ENCODE results near the gene ROCK2. TPM values are rescaled to one million over a fixed set of nuclear protein-coding genes. Genes with fewer than 3 reads are reported as not detected.

ROCK2 gene
- total and polyA plus RNA-seq, 2 of the 13 experiments (the other 11 are each of a cell fraction or from before 2014, with no cell fraction given), result 38.1 to 119 TPM

DNA sequence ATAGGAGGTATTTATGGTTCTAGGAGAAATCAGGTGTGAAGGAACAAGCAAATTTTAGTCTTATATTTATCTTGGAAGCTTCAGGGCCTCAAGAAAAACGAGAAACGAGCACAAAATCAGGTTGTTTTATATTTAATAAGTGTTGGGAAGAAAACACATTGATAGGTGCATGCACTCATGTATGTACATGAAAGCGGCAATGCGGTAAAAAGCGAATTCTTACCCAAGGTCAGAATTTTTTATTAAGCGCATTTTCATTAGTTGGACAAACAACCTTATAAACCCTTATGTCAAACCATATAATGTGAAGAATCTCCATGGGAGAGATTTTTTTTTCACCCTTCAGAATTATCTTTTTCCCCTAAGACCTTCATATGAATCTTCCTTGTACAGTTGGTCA is 163.8 kb downstream of the ROCK2 start:
- POLR2A ChIA-PET, result interaction anchor here (0.7 kb wide), 1 partner anchor 185 kb away, joined by 3 read pairs; no protein-coding TSS in a partner anchor
- TSS peak; percentile 5 for BruUV-seq (replicated peaks)

DNA sequence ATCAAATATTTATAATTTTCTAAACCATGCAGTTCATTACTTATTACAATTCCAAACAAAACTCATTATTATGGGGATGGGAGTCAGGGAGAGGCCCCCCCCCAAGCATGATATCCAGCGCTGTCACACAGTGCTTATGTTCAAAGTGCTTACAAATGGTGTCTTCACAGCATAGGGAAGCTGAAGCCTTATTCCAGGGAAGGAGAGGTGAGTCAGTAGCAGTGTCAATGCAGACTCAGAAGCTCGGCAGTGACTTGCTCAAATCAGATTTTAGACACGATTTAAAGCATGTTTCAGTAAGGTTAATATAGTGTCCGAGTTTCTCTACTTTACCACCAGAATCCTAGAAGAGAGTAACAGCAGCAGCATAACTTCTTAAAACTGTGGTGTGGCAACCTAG is 164.5 kb downstream of the ROCK2 start:
- ATAC-seq (no peak), DNase-seq (ENCODE audit: low spot score) (no peak), FAIRE-seq (no peak)
- no peaks in the 10 kb centered on the region for H3K79me2 ChIP-seq (ENCODE audit: insufficient read depth, low read length)
- no peak overlapping the region for H3K4me3 ChIP-seq (replicated peaks in 1 of 3; ENCODE audit: insufficient read depth in 1 of 3, low read depth in 2 of 3, low read length in 3 of 3)
- no peaks in the 10 kb centered on the region for H3K9me3 ChIP-seq (ENCODE audit: low read length)
- no peaks in the 10 kb centered on the region for H3K27me3 ChIP-seq (ENCODE audit: control insufficient read depth in 1 of 2, insufficient read depth in 2 of 2, low read length in 2 of 2)
- CTCF ChIA-PET (ENCODE audit: low intra/inter-chr PET ratio, low total read pairs), result no interaction called here
- H4K20me1 ChIP-seq (ENCODE audit: insufficient read depth, low read length), result no peaks in the 10 kb centered on the region
- no peak overlapping the region for H3K9ac ChIP-seq (ENCODE audit: insufficient read depth, low read depth, low read length)
- intact Hi-C loops (cut with micrococcal nuclease; ENCODE audit: unreplicated experiment) (loop anchor here (5.0 kb wide), 1 partner anchor 48 kb away; a partner anchor contains a TSS), in situ Hi-C loops (cut with HindIII; ENCODE audit: extremely low pct_ligation_motif_present, low pct_unique_long_range_greater_than_20kb) (no loop called here)
- H3K4me1 ChIP-seq (ENCODE audit: insufficient read depth, low read length), result 0 out of 2 replicates have a peak, but pooled peaks cover 13% of the 10 kb centered on the region
- no peak overlapping the region for H3K4me2 ChIP-seq (ENCODE audit: low read depth, low read length)
- WGBS (ENCODE audit: low lambda C conversion rate), result 92% methylated on average over 4 of the region's 4 CpGs
- H3K27ac ChIP-seq (ENCODE audit: extremely low read length, insufficient read depth, low read length), result no peak overlapping the region
- H3K36me3 ChIP-seq (replicated peaks in 1 of 2; ENCODE audit: control insufficient read depth in 1 of 2, insufficient read depth in 2 of 2, low read length in 2 of 2), result peaks cover 4 to 25% of the 10 kb centered on the region in 2 experiments
- H2AFZ ChIP-seq (ENCODE audit: low read length), result no peak overlapping the region
- no TSS peak for BruUV-seq (replicated peaks)
- POLR2A ChIA-PET, result no interaction called here
- TF ChIP-seq IKZF1 (IDR thresholded peaks at IDR 0.05) (no peak), CAMTA2 (CRISPR knock-in tag; IDR thresholded peaks at IDR 0.05; ENCODE audit: borderline replicate concordance) (no peak), ZNF446 (CRISPR knock-in tag; IDR thresholded peaks at IDR 0.05) (no peak), ZNF30 (CRISPR knock-in tag; IDR thresholded peaks at IDR 0.05) (no peak), ZNF20 (CRISPR knock-in tag; IDR thresholded peaks at IDR 0.05) (no peak), RBM22 (optimal IDR thresholded peaks at IDR 0.05; ENCODE audit: low read length) (peak; percentile 93), POLR2AphosphoS5 (IDR thresholded peaks at IDR 0.05; ENCODE audit: low read depth, low read length) (0 out of 2 replicates have a peak, but pooled peaks have one; percentile 12), MATR3 (CRISPR knock-in tag; IDR thresholded peaks at IDR 0.05) (no peak), ZNF205 (CRISPR knock-in tag; IDR thresholded peaks at IDR 0.05) (no peak), ZNF235 (CRISPR knock-in tag; IDR thresholded peaks at IDR 0.05; ENCODE audit: borderline replicate concordance) (no peak), NFYC (CRISPR knock-in tag; IDR thresholded peaks at IDR 0.05) (no peak)
- TF ChIP-seq, protein P1, sequence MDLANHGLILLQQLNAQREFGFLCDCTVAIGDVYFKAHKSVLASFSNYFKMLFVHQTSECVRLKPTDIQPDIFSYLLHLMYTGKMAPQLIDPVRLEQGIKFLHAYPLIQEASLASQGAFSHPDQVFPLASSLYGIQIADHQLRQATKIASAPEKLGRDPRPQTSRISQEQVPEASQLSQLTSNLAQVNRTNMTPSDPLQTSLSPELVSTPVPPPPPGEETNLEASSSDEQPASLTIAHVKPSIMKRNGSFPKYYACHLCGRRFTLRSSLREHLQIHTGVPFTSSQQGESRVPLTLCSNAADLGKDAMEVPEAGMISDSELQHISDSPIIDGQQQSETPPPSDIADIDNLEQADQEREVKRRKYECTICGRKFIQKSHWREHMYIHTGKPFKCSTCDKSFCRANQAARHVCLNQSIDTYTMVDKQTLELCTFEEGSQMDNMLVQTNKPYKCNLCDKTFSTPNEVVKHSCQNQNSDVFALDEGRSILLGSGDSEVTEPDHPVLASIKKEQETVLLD (CRISPR knock-in tag; IDR thresholded peaks at IDR 0.05; ENCODE audit: low read depth), result no peak

More for the DNA sequence above, 163.8 kb downstream of the ROCK2 start:
- CTCF ChIA-PET (ENCODE audit: low intra/inter-chr PET ratio, low total read pairs), result no interaction called here
- Histone ChIP-seq H2AFZ (ENCODE audit: low read length) (no peak overlapping the region), H3K4me2 (ENCODE audit: low read depth, low read length) (no peak overlapping the region), H3K79me2 (ENCODE audit: insufficient read depth, low read length) (no peaks in the 10 kb centered on the region), H3K4me1 (ENCODE audit: insufficient read depth, low read length) (0 out of 2 replicates have a peak, but pooled peaks cover 13% of the 10 kb centered on the region), H4K20me1 (ENCODE audit: insufficient read depth, low read length) (no peaks in the 10 kb centered on the region), H3K4me3 (replicated peaks in 1 of 3; ENCODE audit: insufficient read depth in 1 of 3, low read depth in 2 of 3, low read length in 3 of 3) (no peak overlapping the region), H3K27ac (ENCODE audit: extremely low read length, insufficient read depth, low read length) (no peak overlapping the region), H3K9me3 (ENCODE audit: low read length) (no peaks in the 10 kb centered on the region), H3K9ac (ENCODE audit: insufficient read depth, low read depth, low read length) (no peak overlapping the region), H3K36me3 (replicated peaks in 1 of 2; ENCODE audit: control insufficient read depth in 1 of 2, insufficient read depth in 2 of 2, low read length in 2 of 2) (peaks cover 7 to 29% of the 10 kb centered on the region in 2 experiments), H3K27me3 (ENCODE audit: control insufficient read depth in 1 of 2, insufficient read depth in 2 of 2, low read length in 2 of 2) (no peaks in the 10 kb centered on the region)
- FAIRE-seq (no peak), ATAC-seq (no peak), DNase-seq (ENCODE audit: low spot score) (no peak)
- in situ Hi-C loops (cut with HindIII; ENCODE audit: extremely low pct_ligation_motif_present, low pct_unique_long_range_greater_than_20kb), result no loop called here
- peak; percentile 92 for TF ChIP-seq RBM22 (optimal IDR thresholded peaks at IDR 0.05; ENCODE audit: low read length)
- TF ChIP-seq, protein P2, sequence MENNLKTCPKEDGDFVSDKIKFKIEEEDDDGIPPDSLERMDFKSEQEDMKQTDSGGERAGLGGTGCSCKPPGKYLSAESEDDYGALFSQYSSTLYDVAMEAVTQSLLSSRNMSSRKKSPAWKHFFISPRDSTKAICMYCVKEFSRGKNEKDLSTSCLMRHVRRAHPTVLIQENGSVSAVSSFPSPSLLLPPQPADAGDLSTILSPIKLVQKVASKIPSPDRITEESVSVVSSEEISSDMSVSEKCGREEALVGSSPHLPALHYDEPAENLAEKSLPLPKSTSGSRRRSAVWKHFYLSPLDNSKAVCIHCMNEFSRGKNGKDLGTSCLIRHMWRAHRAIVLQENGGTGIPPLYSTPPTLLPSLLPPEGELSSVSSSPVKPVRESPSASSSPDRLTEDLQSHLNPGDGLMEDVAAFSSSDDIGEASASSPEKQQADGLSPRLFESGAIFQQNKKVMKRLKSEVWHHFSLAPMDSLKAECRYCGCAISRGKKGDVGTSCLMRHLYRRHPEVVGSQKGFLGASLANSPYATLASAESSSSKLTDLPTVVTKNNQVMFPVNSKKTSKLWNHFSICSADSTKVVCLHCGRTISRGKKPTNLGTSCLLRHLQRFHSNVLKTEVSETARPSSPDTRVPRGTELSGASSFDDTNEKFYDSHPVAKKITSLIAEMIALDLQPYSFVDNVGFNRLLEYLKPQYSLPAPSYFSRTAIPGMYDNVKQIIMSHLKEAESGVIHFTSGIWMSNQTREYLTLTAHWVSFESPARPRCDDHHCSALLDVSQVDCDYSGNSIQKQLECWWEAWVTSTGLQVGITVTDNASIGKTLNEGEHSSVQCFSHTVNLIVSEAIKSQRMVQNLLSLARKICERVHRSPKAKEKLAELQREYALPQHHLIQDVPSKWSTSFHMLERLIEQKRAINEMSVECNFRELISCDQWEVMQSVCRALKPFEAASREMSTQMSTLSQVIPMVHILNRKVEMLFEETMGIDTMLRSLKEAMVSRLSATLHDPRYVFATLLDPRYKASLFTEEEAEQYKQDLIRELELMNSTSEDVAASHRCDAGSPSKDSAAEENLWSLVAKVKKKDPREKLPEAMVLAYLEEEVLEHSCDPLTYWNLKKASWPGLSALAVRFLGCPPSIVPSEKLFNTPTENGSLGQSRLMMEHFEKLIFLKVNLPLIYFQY (CRISPR knock-in tag; IDR thresholded peaks at IDR 0.05; ENCODE audit: borderline replicate concordance), result no peak
- intact Hi-C loops (cut with micrococcal nuclease; ENCODE audit: unreplicated experiment), result no loop called here
- 93% methylated on average over 6 of the region's 6 CpGs for WGBS (ENCODE audit: low lambda C conversion rate)

All from HepG2 (cell line).